GM04504 (cell line): ENCODE results near the gene OLFML2B.

Experiments
- DNase-seq: peaks from one replicate; pipeline ENCODE4 v3.0.0-alpha.2; 2012; ENCODE audit warnings: low read depth

OLFML2B gene

GRCh38 chr1:161978011-161978790 is 45.5 kb downstream of the OLFML2B start:
- no peak for DNase-seq

GRCh38 chr1:161973924-161974845 is 49.5 kb downstream of the OLFML2B start:
- no peak for DNase-seq

GRCh38 chr1:161972828-161973227 is 50.8 kb downstream of the OLFML2B start:
- DNase-seq = no peak

- DNase-seq = no peak
These were observed 53.0 kb downstream of the OLFML2B start for GRCh38 chr1:161970633-161971032.

GRCh38 chr1:161970036-161970435 is 53.6 kb downstream of the OLFML2B start:
- no peak for DNase-seq

- no peak for DNase-seq
These were observed 57.6 kb downstream of the OLFML2B start for GRCh38 chr1:161966067-161966466.

- DNase-seq = no peak
These were observed 61.4 kb downstream of the OLFML2B start for GRCh38 chr1:161962091-161962887.

- no peak for DNase-seq
These were observed 65.2 kb downstream of the OLFML2B start for GRCh38 chr1:161958425-161958824.

GRCh38 chr1:161956930-161957329 is 66.7 kb downstream of the OLFML2B start:
- no peak for DNase-seq

- peak; percentile 90 for DNase-seq
These were observed 67.6 kb downstream of the OLFML2B start for GRCh38 chr1:161956097-161956496.

- DNase-seq = no peak
These were observed 68.1 kb downstream of the OLFML2B start for GRCh38 chr1:161955606-161956005.

- DNase-seq = no peak
These were observed 69.2 kb downstream of the OLFML2B start for GRCh38 chr1:161954466-161954865.

- DNase-seq = no peak
These were observed 69.6 kb downstream of the OLFML2B start for GRCh38 chr1:161954050-161954449.

- DNase-seq = no peak
These were observed 70.3 kb downstream of the OLFML2B start for GRCh38 chr1:161953256-161953920.

GRCh38 chr1:161952607-161953172 is 71.0 kb downstream of the OLFML2B start:
- DNase-seq = no peak

- DNase-seq = no peak
These were observed 72.0 kb downstream of the OLFML2B start for GRCh38 chr1:161951646-161952045.

GRCh38 chr1:161950377-161950776 is 73.3 kb downstream of the OLFML2B start:
- no peak for DNase-seq

- DNase-seq = no peak
These were observed 74.1 kb downstream of the OLFML2B start for GRCh38 chr1:161949548-161949947.

- no peak for DNase-seq
These were observed 75.2 kb downstream of the OLFML2B start for GRCh38 chr1:161948435-161948834.

- DNase-seq = peak; percentile 80
These were observed 77.3 kb downstream of the OLFML2B start for GRCh38 chr1:161946071-161946987.
